Esophagus squamous epithelium (tissue), 4 donors: Measurements from ENCODE around the gene SMPD3.

ENCODE experiments used
- POLR2A ChIP-seq, 4 donors: fragments of 450-650 bp; IDR thresholded peaks; one replicate each; pipeline ENCODE4 v1.6.1; 2017; ENCODE audit warnings: antibody characterized with exemption in 4 of 4, mild to moderate bottlenecking in 4 of 4, moderate library complexity in 3 of 4
- TF ChIP-seq, protein P1 (sequence below), 6 experiments: fragments of 450-650 bp in 4 of 6; fragments of 200-600 bp in 2 of 6; sonication (generic) in 2 of 6; IDR thresholded peaks; one replicate each; pipeline ENCODE4 v1.5.1; 2016 to 2019; ENCODE audit warnings: antibody characterized with exemption in 6 of 6, mild to moderate bottlenecking in 4 of 6, moderate library complexity in 4 of 6

DNA sequence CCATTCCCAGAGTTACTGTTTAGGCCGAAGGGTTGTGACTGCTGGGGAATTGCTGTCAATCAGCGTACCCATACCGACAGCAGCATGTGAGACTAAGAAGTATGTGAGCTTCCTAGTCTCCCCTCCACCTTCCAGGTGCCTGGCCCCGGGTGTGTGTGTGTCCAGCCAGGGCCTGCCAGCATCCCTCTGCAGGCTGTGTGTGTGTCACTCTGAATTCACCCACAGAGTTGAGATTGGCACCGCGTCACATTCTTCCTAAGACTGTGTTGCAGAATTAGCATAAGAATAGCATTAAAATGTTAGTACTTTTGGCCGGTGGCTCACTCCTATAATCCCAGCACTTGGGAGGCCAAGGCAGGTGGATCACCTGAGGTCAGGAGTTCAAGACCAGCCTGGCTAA lies 105.7 kb downstream of the SMPD3 start:
- TF ChIP-seq, protein P1, sequence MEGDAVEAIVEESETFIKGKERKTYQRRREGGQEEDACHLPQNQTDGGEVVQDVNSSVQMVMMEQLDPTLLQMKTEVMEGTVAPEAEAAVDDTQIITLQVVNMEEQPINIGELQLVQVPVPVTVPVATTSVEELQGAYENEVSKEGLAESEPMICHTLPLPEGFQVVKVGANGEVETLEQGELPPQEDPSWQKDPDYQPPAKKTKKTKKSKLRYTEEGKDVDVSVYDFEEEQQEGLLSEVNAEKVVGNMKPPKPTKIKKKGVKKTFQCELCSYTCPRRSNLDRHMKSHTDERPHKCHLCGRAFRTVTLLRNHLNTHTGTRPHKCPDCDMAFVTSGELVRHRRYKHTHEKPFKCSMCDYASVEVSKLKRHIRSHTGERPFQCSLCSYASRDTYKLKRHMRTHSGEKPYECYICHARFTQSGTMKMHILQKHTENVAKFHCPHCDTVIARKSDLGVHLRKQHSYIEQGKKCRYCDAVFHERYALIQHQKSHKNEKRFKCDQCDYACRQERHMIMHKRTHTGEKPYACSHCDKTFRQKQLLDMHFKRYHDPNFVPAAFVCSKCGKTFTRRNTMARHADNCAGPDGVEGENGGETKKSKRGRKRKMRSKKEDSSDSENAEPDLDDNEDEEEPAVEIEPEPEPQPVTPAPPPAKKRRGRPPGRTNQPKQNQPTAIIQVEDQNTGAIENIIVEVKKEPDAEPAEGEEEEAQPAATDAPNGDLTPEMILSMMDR (IDR thresholded peaks at IDR 0.05): no peak
- TF ChIP-seq POLR2A (IDR thresholded peaks at IDR 0.05): no peak
